ENCODE data around the gene MICAL2.

Gene MICAL2

DNA sequence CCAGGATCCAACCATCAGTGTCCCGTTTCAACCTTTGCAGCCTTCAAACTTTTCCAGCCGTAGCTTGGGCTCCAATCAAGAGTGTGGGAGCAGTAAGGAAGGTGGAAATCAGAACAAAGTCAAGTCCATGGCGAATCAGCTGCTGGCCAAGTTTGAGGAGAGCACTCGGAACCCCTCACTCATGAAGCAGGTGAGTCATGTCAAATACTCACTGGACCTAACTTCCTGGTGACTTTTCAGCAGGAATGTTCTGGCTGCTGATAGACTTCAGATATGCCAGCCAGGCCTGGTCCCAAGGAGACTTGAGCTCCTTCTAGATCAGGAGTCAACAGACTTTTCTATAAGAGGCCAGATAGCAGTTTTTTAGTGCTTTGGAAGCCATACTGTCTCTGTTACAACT lies 129.0 kb downstream of the MICAL2 start:
- no peak for DNase-seq
- Mint-ChIP-seq H3K27me3 (ENCODE audit: low read depth, poor library complexity) (peaks cover 42% of the 10 kb centered on the region), H3K4me1 (peaks cover 26% of the 10 kb centered on the region), H3K9me3 (no peaks in the 10 kb centered on the region), H3K27ac (no peak overlapping the region), H3K36me3 (ENCODE audit: low read depth) (no peaks in the 10 kb centered on the region), H3K4me3 (no peak overlapping the region)
- TF ChIP-seq, protein P1, sequence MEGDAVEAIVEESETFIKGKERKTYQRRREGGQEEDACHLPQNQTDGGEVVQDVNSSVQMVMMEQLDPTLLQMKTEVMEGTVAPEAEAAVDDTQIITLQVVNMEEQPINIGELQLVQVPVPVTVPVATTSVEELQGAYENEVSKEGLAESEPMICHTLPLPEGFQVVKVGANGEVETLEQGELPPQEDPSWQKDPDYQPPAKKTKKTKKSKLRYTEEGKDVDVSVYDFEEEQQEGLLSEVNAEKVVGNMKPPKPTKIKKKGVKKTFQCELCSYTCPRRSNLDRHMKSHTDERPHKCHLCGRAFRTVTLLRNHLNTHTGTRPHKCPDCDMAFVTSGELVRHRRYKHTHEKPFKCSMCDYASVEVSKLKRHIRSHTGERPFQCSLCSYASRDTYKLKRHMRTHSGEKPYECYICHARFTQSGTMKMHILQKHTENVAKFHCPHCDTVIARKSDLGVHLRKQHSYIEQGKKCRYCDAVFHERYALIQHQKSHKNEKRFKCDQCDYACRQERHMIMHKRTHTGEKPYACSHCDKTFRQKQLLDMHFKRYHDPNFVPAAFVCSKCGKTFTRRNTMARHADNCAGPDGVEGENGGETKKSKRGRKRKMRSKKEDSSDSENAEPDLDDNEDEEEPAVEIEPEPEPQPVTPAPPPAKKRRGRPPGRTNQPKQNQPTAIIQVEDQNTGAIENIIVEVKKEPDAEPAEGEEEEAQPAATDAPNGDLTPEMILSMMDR (IDR thresholded peaks at IDR 0.05), result no peak

DNA sequence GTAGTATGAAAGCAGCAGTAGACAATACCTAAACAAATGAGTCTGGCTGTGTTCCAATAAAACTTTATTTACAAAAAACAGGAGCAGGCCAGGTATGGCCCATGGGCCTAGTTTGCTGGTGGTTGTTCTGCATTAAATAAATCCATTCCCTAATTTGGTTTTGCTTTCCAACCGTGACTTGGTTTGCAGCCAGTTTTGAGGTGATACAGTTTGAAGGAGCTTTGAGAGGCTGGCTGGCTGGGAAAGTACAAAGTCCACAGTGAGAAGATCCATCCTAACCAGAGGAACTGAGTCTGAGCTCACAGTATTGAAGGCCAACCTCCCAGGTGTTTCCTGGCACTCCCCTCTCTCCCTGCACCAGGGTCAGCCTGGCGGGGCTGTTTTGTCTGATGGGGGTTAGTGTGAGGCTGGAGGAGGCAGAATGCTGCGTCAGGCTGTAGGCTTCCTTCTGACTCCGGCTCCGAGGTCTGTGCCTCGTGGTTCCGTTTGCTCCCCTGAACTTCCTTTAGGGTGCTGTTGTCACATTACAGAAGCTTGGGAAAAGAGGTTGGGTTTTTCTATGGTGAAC lies 129.5 kb downstream of the MICAL2 start:
- no peaks in the 10 kb centered on the region for H3K9me3 Mint-ChIP-seq
- DNase-seq, result no peak
- H3K27ac Mint-ChIP-seq, result no peak overlapping the region
- peaks cover 38% of the 10 kb centered on the region for H3K27me3 Mint-ChIP-seq (ENCODE audit: low read depth, poor library complexity)
- TF ChIP-seq, protein P1 (IDR thresholded peaks at IDR 0.05), result no peak
- no peak overlapping the region for H3K4me3 Mint-ChIP-seq
- peaks cover 30% of the 10 kb centered on the region for H3K4me1 Mint-ChIP-seq
- H3K36me3 Mint-ChIP-seq (ENCODE audit: low read depth), result no peaks in the 10 kb centered on the region

DNA sequence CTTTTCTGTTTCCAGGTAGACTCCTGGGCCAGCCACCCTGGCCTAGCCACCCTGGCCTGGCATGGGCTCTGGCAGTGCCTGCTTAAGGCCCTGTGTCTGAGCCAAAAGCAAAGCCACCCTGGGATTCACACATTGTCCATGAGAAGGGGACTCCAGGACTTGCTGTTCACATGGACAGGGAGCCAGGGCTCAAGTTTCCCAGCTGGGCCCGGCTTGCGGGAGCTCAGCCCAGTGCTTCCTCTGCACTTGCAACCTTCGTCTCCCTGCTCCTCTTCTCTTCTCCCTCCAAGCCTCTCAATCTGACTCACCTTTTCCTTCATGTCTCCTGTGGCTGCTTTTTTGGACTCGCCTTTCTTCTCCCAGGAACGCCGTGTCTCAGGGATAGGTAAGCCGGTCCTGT lies 130.3 kb downstream of the MICAL2 start:
- peaks cover 37% of the 10 kb centered on the region for H3K4me1 Mint-ChIP-seq
- H3K4me3 Mint-ChIP-seq, result no peak overlapping the region
- TF ChIP-seq, protein P1 (IDR thresholded peaks at IDR 0.05), result no peak
- no peaks in the 10 kb centered on the region for H3K36me3 Mint-ChIP-seq (ENCODE audit: low read depth)
- DNase-seq, result no peak
- H3K27me3 Mint-ChIP-seq (ENCODE audit: low read depth, poor library complexity), result peaks cover 34% of the 10 kb centered on the region
- H3K9me3 Mint-ChIP-seq, result no peaks in the 10 kb centered on the region
- H3K27ac Mint-ChIP-seq, result no peak overlapping the region

DNA sequence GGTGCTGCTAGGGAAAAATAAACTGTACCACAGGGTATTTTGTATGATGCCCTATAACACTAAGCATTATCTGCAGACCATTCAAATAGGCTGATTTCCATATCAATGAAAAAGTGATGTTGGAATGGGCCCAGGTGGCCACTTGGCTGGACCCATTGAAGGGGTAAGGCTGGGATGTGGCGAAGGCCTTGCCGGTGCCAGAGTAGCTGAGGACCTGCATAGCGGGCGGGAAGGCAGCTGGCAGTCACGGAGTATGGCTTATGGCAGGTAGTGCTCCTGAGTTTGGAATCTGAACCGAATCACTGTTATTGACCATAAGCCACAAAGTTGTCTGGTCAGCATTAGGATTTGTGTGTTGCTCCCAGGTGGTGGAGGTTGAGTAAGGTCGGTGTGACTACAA lies 131.0 kb downstream of the MICAL2 start:
- no peak for DNase-seq
- Mint-ChIP-seq H3K4me3 (no peak overlapping the region), H3K4me1 (peaks cover 42% of the 10 kb centered on the region), H3K27me3 (ENCODE audit: low read depth, poor library complexity) (peaks cover 30% of the 10 kb centered on the region), H3K27ac (no peak overlapping the region), H3K9me3 (no peaks in the 10 kb centered on the region), H3K36me3 (ENCODE audit: low read depth) (no peaks in the 10 kb centered on the region)
- TF ChIP-seq, protein P1 (IDR thresholded peaks at IDR 0.05), result no peak

DNA sequence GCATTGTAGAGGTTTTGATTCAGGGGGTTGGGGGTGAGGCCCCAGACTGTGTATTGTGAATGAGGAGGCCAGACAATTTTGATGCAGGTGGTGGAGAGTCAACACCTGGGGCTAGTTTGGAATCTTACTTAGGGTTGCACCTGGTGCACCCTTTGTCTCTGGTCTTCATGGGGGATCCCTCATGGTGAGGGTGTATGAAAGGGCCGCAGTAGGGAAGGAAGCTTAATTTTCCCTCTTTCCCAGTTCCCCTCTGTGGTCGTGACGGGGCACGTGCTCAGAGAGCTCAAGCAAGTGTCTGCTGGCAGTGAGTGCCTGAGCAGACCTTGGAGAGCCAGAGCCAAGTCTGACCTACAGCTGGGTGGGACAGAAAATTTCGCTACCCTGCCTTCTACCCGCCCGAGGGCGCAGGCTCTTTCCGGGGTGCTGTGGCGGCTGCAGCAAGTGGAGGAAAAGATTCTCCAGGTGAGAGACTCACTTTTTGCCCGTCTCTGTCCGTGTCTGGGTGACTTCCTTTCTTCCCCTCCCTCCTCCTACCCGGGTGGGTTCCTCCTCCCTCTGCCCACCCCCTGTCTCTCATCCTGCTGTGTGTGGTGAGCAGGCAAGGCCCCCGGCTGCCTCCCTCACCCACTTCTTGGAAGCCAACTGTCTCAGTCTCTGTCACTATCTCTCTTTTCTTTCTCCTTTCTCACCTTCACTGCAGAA lies 131.7 kb downstream of the MICAL2 start:
- DNase-seq, result no peak
- H3K9me3 Mint-ChIP-seq, result no peaks in the 10 kb centered on the region
- no peaks in the 10 kb centered on the region for H3K36me3 Mint-ChIP-seq (ENCODE audit: low read depth)
- peaks cover 26% of the 10 kb centered on the region for H3K27me3 Mint-ChIP-seq (ENCODE audit: low read depth, poor library complexity)
- TF ChIP-seq, protein P1 (IDR thresholded peaks at IDR 0.05), result no peak
- H3K4me3 Mint-ChIP-seq, result no peak overlapping the region
- H3K4me1 Mint-ChIP-seq, result peaks cover 35% of the 10 kb centered on the region
- H3K27ac Mint-ChIP-seq, result no peak overlapping the region

DNA sequence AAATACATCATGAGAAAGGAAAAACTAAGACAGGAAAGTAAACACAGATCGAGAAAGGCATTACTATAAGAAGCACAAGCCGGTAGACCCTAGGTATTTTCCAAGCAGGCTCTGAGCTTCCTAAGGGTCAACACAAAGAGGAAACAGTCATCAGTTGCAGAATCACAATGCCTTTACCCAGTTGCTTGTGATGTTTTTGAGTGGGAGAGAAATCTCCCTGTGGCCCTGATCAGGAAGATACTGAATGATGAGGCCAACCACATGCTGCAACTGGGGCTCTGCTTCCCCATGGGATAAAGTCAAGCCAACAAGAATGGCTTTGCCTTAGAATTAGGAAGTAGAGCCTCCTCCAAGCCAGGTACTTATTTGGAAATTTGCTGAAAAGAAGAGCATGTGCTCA lies 132.6 kb downstream of the MICAL2 start:
- no peak for DNase-seq
- no peaks in the 10 kb centered on the region for H3K36me3 Mint-ChIP-seq (ENCODE audit: low read depth)
- peaks cover 21% of the 10 kb centered on the region for H3K27me3 Mint-ChIP-seq (ENCODE audit: low read depth, poor library complexity)
- TF ChIP-seq, protein P1 (IDR thresholded peaks at IDR 0.05), result no peak
- peaks cover 36% of the 10 kb centered on the region for H3K4me1 Mint-ChIP-seq
- H3K27ac Mint-ChIP-seq, result no peak overlapping the region
- no peaks in the 10 kb centered on the region for H3K9me3 Mint-ChIP-seq
- no peak overlapping the region for H3K4me3 Mint-ChIP-seq

All from nephron progenitor cell (in vitro differentiated cells).